Posterior cingulate gyrus (tissue), 11 donors: Measurements from ENCODE around the gene ATP6V0C.

Experiments
- DNase-seq, 10 donors: peaks; one replicate each; pipeline versions ENCODE4 v3.0.0 to v3.0.0-alpha.2; 2020 to 2021; ENCODE audit warnings: mixed read lengths in 3 of 10
- intact Hi-C: fragments of 100-400 bp; cut with DNase I; formaldehyde crosslinking; loops from one replicate; pipeline ENCODE4 v1.15.1; 2023

The ATP6V0C gene

DNA sequence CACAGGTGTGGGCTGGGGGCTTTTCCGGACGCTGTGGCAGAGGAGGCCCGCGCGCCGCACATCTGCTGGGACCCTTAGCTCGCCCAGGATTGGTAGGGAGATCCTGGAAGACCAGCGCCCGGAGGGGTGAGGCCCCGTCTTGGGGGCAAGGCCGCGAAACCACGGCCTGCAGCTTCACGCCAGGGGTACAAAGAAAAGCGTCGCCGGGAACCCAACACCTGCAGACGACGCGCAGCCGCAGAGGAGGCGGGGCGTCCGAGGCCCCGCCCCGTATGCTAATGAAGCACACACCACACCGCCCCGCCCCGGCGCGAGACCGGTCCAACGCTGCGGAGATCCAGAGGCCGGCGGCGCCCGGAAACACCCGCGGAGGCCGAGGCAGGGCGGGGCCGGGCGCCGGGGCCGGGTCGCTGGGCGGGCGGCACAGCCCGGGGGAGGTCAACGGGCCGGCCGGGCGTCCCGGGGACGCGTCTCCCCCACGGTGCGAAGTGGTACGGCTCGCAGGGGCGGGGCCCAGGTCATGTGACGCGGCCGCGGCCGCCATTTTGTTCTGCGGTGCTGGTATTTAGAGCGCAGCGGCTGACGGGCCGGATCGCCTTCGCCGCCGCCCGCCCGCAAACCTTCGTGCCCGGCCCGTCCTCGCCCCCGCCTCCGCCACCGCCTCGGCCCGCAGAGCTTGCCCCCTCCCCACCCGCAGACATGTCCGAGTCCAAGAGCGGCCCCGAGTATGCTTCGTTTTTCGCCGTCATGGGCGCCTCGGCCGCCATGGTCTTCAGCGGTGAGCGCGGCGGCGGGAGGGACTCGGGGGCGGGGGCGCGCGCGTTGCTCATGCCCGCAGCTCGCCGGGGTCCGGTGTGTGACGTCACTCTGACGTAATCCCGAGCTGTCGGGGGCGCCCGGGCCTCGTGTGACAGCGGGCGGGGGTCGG is at the start of gene ATP6V0C:
Gene ATP6V0C (plus strand): TSS at position 548 of the 928 bp plus-strand sequence. CDS start 152 bp downstream, at position 700.
- intact Hi-C loops, result no loop called here
- peak; percentile 79 to 99 (median 90) for DNase-seq

DNA sequence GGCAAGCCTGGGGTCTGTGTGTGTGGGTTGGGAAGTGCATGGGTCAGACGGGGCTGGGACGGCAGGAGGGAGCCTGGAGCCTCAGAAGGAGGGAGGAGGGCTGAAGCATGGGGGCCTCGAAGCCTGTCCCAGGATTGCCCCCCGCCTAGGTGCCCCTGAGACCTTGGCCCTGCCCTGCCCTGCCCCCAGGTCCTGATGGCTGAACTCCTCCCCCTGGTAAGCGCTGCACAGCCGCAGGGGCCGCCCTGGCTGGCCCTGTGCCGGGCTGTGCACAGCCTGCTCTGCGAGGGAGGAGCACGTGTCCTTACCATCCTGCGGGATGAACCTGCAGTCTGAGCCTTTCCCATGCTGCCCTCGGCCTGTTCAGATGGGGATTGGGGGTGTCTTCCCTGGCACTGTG is 49.4 kb upstream of the ATP6V0C start:
- peak in 1 of 10 donors; percentile 72 for DNase-seq
- intact Hi-C loops, result no loop called here

DNA sequence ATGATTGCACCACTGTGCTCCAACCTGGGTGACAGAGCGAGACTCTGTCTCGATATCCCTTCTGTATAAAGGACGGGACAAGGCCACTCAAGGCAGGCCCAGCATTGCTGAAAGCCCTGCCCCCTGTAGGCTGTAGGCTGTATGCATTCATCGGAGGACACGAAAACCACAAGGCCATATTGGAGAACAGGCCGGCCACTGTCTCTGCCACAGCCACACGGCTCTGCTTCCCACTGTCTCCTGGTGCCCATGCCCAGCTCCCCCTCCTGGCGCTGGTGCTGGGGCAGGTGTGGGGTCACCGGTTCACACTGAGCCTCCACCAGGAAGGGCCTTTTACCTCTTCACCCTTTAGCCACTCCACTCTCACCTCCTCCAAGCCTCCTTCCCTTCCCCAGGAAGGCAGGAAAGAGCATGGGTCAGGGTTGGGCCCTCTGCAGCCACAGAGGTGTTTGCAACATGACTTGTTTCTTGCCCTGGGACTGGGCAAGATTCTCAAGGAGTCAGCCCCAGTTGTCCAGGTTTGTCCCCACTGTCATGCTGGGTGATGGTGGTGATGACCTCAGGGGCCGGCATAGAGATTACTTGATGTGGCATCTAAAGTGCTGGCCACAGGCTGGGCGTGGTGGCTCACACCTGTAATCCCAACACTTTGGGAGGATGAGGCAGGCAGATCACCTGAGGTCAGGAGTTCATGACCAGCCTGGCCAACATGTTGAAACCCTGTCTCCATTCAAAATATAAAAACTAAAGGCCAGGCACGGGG is 47.9 kb upstream of the ATP6V0C start:
- intact Hi-C loops, result no loop called here
- peak in 1 of 10 donors; percentile 51 for DNase-seq

GRCh38 chr16:2466667-2467527 is 46.9 kb upstream of the ATP6V0C start:
- intact Hi-C loops, result no loop called here
- DNase-seq, result peak in 1 of 10 donors; percentile 83

DNA sequence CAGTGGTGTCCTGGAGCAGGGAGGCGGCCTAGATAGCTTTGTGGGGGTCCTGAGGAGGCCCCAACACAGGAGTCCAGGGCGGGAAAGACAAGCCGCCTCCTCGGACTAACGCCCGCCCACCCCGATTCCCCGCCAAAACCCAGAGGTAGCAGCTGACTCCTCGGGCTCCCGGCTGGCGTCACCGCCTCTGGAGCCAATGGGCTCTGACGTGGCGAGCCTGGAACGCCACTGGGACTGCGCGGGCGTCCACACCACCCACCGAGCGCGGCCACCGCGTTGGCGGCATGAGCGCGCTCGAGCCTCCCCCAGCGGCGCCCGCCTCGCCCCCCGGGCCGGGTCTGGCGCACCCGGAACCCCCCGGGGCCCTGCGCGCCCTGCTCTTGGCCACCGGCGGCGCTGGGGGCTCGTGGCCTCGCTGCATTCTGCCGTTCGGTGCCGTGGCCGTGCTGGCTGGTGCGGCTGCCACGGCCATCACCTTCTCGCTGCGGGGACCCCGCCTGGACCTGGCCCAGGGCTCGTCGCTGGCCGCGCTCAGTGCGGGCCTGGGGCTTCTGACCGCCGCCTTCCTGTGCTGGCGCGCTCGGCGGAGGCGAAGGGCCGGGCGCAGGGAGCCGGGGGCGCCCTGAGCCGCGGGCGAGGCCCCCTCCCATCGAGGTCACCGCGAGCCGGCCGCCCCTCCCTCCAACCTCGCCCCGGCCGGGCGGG is 46.1 kb upstream of the ATP6V0C start:
- peak in 9 of 10 donors; percentile 52 to 97 (median 80) for DNase-seq
- intact Hi-C loops, result no loop called here

- no peak for DNase-seq
- intact Hi-C loops, result no loop called here
Observed at GRCh38 chr16:2468233-2468724, 45.5 kb upstream of the ATP6V0C start.

- DNase-seq, result peak in 2 of 10 donors; percentile 57 to 90
- intact Hi-C loops, result no loop called here
Observed at GRCh38 chr16:2468725-2469398, 44.9 kb upstream of the ATP6V0C start.

GRCh38 chr16:2469399-2470233 is 44.1 kb upstream of the ATP6V0C start:
- intact Hi-C loops, result no loop called here
- peak in 2 of 10 donors; percentile 78 to 84 for DNase-seq

DNA sequence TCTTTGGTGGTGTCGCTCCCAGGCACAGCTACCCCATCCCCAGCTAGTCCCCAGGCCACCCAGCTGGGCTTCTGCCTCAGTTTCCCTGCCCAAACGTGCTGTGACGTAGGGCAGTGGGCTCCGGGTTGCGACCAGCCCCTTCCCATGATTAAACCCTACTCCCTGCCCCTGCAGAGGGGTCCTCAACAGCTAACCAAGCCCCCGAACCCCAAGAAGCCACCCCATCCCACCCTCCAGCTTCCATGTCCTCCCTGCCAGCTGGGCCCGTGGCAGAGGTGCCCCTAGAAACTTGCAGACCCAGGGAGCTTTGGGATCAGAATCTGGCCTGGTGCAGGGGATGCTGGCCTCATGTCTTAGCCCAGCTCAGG is 43.5 kb upstream of the ATP6V0C start:
- DNase-seq, result peak in 1 of 10 donors; percentile 56
- intact Hi-C loops, result no loop called here

DNA sequence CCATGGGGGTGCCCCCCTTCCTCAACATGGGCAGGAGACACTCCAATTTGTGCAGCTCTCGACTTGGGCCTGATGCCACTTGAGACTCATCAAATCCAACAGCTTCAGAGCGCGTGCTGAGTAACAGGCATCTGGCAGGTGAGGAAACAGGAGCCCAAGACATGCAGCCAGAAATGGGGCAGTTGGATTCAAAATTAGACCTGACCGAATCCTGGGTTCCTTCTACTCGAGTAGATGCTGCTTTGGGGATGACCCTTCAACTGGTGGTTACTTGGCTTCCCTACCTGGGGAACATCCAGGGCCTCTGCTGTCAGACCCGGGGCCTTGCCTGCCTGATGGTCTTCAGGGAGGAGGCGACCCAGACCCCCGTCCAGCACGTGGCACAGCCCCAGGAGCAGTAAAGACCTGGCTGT is 43.1 kb upstream of the ATP6V0C start:
- peak in 3 of 10 donors; percentile 61 to 89 (median 83) for DNase-seq

GRCh38 chr16:2471016-2471652 is 42.6 kb upstream of the ATP6V0C start, which contains the start of gene NTN3:
Gene NTN3, plus strand, starts transcription at chr16:2471297. Its CDS starts 405 bp downstream, at chr16:2471702.
- intact Hi-C loops, result no loop called here
- DNase-seq, result peak in 1 of 10 donors; percentile 72

More for the DNA sequence above, 43.1 kb upstream of the ATP6V0C start:
- intact Hi-C loops, result no loop called here

DNA sequence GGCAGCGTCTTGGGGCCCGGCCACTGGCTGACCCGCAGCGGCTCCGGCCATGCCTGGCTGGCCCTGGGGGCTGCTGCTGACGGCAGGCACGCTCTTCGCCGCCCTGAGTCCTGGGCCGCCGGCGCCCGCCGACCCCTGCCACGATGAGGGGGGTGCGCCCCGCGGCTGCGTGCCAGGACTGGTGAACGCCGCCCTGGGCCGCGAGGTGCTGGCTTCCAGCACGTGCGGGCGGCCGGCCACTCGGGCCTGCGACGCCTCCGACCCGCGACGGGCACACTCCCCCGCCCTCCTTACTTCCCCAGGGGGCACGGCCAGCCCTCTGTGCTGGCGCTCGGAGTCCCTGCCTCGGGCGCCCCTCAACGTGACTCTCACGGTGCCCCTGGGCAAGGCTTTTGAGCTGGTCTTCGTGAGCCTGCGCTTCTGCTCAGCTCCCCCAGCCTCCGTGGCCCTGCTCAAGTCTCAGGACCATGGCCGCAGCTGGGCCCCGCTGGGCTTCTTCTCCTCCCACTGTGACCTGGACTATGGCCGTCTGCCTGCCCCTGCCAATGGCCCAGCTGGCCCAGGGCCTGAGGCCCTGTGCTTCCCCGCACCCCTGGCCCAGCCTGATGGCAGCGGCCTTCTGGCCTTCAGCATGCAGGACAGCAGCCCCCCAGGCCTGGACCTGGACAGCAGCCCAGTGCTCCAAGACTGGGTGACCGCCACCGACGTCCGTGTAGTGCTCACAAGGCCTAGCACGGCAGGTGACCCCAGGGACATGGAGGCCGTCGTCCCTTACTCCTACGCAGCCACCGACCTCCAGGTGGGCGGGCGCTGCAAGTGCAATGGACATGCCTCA is 41.9 kb upstream of the ATP6V0C start:
- intact Hi-C loops, result no loop called here
- peak in 2 of 10 donors; percentile 77 to 87 for DNase-seq

DNA sequence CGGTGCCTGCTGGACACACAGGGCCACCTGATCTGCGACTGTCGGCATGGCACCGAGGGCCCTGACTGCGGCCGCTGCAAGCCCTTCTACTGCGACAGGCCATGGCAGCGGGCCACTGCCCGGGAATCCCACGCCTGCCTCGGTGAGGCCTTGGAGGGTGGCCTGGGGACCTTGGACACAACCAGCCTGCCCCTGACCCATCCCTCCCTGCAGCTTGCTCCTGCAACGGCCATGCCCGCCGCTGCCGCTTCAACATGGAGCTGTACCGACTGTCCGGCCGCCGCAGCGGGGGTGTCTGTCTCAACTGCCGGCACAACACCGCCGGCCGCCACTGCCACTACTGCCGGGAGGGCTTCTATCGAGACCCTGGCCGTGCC is 41.3 kb upstream of the ATP6V0C start:
- DNase-seq, result no peak
- intact Hi-C loops, result no loop called here

GRCh38 chr16:2472885-2473445 is 40.8 kb upstream of the ATP6V0C start:
- DNase-seq, result peak in 1 of 10 donors; percentile 72
- intact Hi-C loops, result no loop called here

GRCh38 chr16:2473446-2473926 is 40.3 kb upstream of the ATP6V0C start:
- DNase-seq, result peak in 1 of 10 donors; percentile 91
- intact Hi-C loops, result no loop called here
